ENCODE results near the gene CDR2L.
"Not testable (repeated sequence)": the region's sequence is repeated elsewhere in the genome, so short reads cannot be mapped to it uniquely, and the experiment has no call there.

CDR2L gene

DNA sequence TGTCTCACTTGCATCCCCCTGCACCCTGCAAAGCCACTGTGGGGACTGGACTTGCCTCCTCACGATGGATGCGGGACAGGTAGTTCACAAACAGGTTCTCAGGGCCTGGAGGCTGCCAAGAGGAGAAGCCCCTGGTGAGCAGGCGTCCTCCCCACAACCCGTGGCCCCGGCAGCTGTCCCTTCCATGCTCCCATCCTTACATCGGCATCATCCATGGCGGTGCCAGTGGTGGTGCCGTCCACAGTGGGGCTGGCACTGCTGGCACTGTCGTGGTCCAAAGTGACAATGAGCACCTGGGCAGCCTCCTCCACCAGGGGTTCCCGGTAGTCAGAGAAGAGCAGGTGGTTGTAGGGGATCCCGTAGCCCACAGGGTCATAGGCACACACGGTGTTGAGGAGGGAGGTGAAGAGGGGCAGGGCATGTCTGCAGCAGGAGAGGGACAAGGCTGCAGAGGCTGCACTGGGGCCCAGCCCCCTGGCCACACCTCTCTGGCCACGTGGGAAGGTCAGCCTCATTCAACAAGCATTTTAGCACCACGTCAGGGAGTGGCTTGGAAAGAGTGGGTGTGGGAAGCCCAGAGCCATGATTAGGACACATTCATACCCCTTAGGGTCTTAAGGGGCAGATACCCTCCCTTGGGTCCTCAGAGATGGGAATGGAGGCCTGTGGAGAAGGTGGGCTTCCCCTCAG is 27.5 kb upstream of the CDR2L start:
- peak in 1 of 2 donors; percentile 17 for DNase-seq

DNA sequence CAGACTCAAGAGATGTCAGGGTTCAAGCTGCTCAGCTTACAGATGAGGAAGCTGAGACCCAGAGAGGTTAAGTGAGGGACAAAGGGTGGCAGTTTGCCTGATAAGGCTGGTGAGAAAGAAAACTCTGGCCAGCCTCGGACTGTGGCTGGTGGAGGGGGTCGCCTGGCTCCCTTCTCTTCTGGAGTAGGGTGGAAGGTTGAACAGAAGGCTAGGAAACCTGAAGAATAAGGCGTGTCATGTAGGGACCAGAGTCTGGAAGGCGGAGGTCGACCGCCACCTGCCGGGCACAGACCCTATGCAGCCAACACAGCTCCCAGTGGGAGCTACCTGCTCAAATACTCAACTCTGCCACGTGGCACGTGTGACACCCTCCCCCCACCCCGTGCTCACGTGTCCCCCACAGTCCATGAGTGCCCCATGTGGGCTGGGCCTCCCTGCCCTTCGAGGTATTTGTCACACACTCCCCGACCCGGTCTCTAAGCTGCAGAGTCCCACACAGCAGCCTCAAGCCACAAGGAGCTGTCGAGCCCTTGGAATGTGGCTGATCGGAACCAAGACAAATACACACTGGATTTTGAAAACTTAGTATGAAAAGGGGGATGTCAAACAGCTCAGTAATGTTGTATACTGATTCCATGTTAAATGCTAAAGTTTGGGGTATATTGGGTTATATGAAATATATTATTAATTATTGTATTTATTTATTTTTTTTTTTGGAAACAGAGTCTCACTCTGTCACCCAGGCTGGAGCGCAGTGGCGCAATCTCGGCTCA is 26.7 kb upstream of the CDR2L start:
- DNase-seq: peak; percentile 15 to 31

DNA sequence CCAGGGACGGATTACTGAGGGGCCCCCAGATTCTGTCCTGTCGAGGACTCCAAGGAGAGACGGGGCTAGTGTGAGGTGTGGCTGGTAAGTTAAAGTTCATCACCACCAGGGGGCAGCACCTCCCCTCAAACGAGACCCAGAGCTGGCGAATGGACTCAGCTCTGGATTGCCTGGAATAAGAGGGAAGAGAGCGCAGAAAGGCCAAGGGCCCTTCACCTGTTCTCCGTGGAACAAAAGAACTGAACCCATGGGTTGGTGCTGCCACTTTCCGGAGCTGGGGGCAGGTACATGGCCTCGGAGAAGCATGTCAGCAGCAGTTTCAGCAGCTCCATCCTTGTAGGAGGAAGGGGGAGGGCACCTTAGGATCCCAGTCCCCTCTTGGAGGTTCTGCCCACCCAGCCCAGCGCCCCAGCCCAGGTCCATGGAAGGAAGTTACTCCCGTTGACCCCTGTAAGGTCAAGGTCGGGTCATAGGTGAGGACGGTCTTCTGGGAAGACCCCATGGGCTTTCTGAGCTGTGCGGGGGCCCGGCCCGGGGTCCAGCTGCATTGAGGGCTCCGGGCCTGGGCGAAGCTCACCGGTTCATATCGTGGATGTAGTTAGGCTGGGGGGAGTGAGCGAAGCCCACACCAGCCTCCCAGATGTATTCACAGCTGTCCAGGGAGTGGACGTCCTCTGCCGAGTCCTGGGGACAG is 25.6 kb upstream of the CDR2L start:
- DNase-seq: peak; percentile 82

DNA sequence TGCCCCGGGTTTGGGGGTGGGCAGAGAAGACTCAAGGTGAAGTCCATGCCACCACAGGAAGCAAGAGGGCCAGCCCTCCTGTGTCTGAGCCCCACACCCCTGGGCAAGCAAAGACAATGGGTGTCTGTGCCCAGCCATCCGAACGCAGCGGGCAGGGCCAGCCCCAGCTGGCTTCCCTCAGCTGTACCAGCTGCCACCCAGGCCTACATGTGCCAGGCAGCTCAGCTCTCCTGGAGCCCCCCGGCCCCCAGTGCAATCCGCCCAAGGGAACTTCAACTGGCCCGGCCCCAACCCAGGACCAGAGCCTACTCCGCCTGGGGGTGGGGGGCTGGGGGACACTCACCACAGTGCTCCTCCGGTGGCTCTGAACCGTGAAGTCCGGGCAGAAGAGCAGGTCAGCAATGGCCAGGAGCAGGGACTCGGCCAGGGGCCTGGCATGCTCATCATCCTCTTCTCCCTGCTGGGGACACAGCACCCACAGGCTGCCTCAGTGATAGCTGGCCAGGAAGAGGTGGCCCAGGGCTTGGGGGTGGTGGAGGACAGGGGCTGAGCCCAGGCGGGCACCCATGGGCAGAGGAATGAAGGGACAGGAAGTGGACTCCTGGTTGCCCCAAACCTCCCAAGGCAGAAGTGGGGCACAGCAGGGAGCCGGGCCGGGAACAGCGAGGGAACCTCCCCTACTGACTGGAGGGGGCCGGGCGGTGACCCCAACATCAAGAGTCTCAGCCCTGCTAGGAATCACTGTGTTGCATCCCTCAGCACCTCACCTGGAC is 24.6 kb upstream of the CDR2L start:
- DNase-seq: no peak

DNA sequence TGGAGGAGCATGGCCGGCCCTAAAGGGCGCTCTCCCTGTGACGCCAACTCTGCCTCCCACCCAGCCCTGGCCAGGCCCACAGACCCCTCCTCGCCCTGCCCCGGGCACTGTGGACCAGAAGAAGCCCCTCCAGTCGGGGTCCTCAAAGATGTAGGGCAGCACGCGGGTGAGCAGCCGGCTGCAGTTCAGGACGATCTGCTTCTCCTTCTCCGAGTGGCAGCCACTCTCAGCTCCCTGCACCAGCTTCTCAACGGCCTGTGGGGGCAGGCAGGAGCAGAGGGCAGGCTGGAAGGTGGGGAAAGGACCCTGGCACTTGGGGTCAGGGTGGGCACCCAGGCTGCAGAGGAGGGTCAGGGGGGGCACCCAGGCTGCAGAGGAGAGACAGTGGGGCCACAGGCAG is 23.8 kb upstream of the CDR2L start:
- no peak for DNase-seq

DNA sequence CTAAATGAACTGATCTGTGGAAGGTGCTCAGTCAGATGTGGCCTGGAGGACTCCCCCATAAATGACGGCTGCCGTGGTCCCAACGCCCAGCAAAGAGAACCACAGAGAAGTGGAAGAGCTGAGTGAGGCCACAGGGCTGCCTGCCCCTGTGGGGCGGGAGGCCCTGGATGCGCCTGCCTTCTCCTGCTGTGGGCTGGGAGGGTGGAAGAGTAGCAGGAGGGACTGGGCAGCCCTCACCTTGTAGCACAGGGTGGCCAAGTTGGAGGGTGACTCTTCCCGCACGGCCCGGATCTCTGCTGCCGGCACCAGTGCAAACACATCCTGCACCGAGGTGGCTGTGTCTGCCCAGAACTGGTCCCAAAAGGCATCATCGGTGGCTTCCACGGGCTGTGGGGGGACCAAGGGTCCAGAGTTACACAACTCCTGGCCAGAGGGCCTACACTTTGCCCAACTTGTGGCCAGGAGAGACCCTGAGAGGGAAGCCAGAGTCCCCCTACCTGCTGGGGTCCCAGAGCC is 23.1 kb upstream of the CDR2L start:
- DNase-seq: no peak

DNA sequence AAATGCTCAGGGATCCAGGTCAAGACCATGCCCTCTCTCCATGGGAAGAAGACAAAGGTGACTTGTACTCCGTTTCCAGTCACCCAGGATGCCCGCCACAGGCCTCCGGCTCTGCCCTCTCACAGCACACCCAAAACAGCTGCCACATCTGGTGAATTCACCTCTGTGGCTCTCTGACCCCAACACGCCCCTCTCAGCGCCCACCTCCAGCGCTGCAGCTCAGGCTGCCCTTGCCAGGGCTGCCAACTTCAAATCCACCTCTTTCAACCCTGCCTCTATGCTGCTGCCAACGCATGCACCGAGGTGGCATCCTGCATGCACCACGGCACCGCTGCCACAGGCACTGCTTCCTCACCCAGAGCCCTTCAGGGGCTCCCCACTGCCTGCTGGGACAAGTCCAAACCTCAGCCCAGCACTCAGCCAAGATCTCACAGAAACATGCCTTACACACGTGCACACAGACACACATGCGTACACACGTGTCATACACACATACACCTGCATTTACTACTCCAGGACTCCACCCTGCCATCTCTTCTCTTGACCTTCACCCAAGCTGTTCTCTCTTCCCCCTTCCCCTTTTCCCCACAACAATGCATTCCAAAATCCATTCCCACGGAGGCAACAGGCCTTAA is 22.3 kb upstream of the CDR2L start:
- no peak for DNase-seq

DNA sequence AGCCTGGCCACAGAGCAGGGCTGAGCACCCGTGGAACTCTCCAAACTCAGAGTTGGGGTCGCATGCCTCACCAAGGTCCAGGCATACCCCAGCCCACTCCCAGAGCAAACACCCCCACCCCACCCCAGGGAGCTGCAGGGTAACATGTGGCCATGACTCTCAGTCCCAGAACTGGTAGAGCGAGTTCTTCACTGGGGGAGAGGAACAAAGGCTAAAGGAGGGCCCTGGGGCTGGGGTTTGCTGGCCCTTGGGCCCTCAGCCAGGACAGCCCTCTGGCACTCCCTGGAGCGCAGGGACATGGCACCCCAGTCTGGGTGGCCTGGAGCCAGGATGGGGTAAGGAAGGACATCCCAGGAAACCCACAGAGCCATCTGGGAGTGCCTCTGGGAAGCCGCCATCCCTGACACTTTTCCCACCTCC is 19.1 kb upstream of the CDR2L start:
- DNase-seq: no peak

DNA sequence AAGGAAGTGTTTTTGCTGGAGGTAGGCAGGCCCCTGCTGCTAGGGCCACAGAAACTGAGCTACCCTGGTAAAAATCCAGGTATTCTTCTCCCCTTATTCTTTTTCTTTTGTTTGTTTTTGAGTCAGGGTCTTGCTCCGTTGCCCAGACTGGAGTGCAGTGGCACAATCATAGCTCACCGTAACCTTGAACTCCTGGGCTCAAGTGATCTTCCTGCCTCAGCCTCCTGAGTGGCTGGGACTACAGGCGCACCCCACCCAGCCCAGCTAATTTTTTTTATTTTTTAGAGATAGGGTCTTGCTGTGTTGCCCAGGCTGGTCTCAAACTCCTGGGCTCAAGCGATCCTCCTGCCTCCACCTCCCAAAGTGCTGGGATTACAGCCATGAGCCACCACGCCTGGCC is 17.9 kb upstream of the CDR2L start:
- not testable (repeated sequence) for DNase-seq

DNA sequence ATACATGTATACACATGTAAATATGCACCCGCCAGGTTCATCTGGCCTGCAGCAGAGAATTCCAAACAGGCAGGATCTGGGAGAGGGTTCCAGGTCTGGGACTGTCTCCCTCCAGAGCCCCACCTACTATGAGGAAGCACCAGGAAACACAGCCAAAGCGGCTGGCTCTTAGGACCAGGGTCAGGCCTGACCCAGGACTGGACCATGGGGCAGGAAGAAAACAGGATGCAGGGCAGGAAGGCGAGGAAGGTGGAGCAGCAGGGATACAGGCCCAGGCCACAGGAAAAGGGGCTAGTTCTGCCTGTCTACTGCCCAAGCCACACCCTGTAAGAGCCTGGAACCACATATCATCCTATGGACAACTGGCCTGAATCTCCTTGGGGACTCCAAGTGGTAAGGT is 17.0 kb upstream of the CDR2L start:
- no peak for DNase-seq

DNA sequence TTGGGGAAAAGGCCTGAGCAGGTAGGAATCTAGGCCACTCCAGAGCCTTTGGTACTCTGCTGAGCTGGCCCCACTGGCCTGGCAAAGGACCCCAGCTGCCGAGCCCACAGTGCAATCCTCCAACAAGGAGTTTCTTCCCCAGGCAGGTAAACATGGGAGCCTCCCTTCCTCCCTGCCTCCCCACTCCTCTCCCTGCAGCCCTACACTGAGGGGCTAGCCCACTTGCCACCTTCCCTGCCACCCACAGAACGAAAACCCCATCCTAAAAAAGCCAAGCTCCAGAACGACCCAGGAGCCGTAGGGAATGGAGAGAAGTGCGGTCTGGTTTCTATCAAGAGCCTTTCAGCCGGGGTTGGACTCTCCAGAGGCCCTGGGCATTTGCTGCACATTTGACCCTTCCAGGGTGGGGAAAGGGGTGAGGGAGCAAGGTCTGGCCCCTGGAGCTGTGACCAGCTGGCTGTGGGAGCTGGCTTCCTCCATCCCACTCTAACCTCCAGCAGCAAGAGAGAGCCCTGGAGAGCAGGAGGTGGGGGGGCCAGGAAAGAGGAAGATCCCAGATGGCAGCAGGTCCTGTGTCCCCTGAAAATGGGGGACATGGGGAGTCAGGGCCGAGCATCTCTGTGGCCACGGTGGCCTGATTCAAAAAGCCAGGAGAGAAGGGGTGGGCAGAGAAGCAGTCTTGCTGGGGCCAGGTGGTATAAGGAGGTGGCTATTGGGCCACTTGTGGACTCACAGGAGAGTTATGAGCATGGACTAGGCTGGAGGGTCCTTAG is 16.2 kb upstream of the CDR2L start:
- no peak for DNase-seq

DNA sequence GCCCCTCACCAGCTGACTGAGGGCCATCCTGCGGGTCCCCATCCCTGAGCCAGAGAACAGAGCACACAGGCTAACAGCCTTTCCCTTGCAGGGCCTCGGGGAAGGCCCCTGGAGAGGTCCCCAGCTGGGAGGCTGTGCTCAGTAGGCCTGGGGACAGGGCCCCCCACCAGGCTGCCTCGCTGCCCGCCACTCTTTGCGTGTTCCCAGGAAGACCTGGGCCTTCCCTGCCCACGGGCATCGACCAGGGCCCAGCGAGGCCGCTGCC is 15.7 kb upstream of the CDR2L start:
- no peak for DNase-seq

DNA sequence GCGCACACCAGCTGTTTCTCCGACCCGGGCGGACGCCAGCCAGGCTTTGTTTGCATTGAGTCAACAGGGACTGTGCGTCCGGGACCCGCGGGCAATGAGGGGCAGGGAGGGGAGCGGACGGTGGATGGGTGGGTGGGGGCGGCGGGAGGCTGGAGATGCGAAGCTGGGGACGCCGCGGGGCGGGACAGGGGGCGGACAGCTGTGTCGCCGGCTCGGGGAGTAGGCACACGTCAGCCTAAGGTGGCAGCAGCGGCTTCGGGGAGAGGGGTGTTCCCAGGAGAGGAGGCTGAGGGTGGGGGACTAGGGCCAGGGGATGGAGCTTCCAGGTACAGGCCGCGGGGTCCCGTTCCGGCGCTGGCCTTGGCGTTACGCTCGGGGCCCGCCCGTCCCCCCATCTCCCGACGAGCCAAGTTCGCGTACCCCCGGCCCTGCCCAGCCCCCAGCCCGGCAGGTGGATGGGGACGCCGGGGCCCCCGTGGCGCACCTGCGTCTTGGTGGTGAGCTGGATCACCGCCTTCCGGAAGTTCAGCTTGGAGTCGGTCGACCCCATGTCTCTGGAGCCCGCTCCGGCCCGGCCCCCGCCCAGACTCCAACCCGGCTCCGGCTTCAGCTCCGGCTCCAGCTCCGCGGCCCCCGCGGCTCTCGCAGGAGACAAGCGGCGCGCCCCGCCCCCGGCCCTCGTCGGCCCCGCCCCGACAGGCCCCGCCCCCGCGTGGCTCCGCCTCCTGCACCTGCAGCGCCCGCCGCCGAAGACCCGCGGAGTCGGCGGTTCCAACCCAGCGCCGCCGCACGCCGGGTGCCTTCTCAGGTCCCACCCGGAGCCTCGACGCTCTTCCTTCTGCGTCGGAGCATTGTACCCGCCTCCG is 15.1 kb upstream of the CDR2L start, which contains the start of gene HID1:
TSS of gene HID1 (minus strand) at position 653 of the 866 bp plus-strand sequence. CDS start at position 550, 103 bp downstream.
- DNase-seq: no peak

DNA sequence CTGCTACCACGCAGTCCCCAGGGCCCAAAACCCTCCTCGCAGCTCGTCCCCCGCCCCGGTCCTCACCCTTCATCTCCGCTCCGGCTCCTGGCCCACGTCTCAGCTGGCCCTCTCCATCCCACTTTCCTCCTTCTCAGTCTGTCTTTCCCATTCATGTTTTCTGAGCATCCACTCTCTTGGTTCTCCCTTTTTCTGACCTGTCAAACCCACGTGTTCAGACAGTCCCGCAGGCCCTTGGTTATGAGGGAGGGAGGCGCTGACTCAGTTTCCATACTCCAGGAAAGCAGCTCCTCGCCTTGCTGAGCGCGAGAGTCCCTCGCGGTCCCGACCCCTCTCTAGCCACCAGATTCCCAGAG is 14.5 kb upstream of the CDR2L start:
- no peak for DNase-seq

DNA sequence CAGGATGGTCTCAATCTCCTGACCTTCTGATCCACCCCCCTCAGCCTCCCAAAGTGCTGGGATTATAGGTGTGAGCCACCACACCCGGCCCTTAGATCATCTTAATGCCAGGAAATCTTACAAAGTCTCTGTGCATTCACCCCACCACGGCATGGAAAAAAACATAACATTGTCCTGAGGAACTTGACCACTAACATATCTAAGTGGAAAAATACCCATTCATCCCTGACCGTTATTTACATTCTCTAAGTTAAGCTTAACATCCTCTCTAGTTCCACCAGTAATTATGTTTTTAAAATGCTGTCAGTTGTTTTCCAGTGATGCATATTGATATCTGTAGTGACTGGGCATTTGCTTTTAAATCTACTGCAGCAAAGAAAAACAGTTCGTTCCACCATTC is 11.5 kb upstream of the CDR2L start:
- no peak for DNase-seq

DNA sequence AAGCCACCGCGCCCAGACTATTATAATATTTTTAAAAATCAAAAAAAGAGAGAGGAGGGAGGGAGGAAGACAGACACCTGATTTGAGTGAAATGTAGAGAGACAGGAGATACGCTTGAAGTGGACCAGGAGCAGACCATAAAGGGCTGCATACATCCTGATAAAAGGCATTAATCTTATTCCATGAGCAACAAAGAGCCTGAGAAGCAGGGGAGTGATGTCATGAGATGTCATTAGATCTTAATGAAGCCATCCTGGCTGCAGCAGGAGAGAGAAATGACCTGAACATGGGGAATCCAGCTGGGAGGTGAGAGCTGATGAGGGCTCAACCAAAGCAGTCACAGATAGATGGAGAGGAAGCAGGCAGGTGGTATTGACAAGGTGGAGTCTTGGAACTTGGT is 9.6 kb upstream of the CDR2L start:
- DNase-seq: no peak

DNA sequence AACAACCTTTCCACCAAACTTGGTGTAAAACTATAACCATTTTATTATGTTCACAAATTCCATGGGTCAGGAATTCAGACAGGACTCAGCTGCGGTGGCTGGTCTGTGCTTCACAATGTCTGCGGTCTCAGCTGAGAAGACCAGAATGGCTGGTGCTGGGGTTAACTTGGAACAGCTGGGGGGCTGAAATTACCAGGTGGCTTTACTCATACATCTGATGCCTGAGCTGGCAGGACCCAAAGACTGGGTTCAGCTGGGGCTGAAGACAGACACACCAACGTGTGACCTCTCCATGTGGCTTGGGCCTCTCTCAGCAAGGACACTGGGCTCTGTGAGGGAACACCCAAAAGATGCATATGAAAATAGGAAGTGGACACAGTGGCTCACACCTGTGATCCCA is 9.2 kb upstream of the CDR2L start:
- no peak for DNase-seq

DNA sequence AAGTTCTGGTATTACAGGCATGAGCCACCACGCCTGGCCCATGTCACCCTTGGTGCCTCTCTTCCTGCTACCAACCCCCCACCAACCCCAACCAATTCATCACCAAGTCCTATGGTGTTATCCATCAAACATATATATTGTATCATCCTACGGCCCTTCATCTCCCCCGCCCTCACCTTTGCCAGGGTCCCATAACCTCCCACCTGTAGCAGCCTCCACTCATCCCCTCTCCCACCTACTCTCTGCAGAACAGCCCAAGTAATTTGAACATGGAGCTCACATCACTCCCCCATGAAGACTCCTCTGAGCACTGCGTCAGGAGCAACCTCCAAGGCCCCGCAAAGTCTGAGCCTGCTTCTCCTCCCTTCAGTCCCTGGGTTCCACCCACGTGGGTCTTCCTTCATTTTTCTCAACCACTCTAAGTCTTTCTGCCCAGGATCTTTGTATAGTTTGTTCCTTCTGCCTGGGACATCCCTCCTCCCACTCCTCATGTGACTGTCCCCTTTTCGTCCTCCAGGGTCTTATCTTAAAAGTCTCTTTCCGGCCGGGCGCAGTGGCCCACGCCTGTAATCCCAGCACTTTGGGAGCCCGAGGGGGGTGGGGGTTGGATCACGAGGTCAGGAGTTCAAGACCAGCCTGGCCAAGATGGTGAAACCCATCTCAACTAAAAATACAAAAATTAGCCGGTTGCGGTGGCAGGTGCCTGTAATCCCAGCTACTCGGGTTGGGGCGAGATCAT is 7.9 kb upstream of the CDR2L start:
- DNase-seq: no peak

DNA sequence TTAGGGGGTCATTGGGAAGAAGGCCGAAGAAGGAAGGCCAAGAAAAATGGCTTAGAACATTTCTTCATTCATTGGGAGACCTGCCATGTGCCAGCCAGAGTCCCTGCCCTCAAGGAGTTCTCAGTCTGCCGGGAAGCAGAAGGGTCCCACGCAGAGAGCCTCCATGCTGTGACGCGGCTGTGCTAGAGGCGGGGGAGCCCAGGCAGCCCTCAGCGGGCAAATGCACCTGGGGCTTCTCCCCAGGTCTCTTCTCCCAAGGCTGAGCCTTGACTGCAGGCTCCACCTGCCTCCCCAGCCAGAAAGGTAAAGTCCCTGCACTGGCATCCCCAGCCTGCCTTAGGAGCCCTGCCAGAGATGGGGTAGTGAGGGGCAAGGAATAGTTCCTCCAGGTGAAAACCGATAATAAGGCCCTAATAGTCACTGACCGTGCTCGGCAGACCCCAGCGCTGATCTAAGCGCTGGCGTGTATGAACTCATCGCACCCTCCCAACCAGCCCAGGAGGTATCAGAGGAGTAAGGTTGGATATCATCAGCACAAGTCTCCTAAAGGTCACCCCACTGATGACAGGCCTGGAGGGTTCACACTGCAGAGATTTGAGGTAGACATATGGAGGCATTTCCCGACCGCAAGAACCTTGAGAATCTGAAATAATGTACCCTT is 6.0 kb upstream of the CDR2L start:
- no peak for DNase-seq
